B cell (primary cell): ENCODE measurements around the gene PLA2G4E. TPM values are rescaled to one million over a fixed set of nuclear protein-coding genes. Genes with fewer than 3 reads are reported as not detected.

ENCODE experiments used
- ATAC-seq: fragments of 200-7000 bp; cut with Tn5 transposase; one replicate; pipeline ENCODE4 v1.10.0; 2021; ENCODE audit warnings: low read depth, mild to moderate bottlenecking, moderate number of reproducible peaks, moderate library complexity
- CTCF ChIA-PET: fragments of 350-600 bp; sonication (Branson Sonifier 250); formaldehyde crosslinking; loops from one replicate; lab custom pipeline; 2021; ENCODE audit warnings: antibody characterized with exemption, inconsistent platforms; lab: Charles Lee
- POLR2A ChIA-PET: fragments of 350-600 bp; sonication (Branson Sonifier 250); formaldehyde crosslinking; loops from one replicate; lab custom pipeline; 2021; ENCODE audit warnings: antibody characterized with exemption; lab: Charles Lee
- DNase-seq: peaks from one replicate; pipeline ENCODE4 v3.0.0; 2013
- H2AFZ ChIP-seq: 2 replicates; pipeline ENCODE4 v1.6.1; 2012; ENCODE audit warnings: mild to moderate bottlenecking, low read depth, low read length; ENCODE audit not compliant: insufficient read depth, poor library complexity, severe bottlenecking
- H3K27ac ChIP-seq, 2 donors: 1 replicate in 1 of 2; 2 replicates in 1 of 2; pipeline ENCODE4 v1.5.1; 2012 to 2013; ENCODE audit warnings: low read length in 2 of 2, mild to moderate bottlenecking in 2 of 2, moderate library complexity in 1 of 2
- H3K27me3 ChIP-seq, 4 experiments: fragments of 200-600 bp in 1 of 4; sonication (generic) in 1 of 4; replicated peaks in 1 of 4; 1 replicate in 2 of 4; 2 replicates in 2 of 4; pipeline versions ENCODE4 v1.6.1 to v1.7.0; 2013 to 2016; ENCODE audit warnings: low read length in 3 of 4, mild to moderate bottlenecking in 2 of 4, mixed read lengths in 1 of 4, moderate library complexity in 1 of 4; ENCODE audit not compliant: insufficient read depth in 4 of 4, control insufficient read depth in 3 of 4; ENCODE audit errors: control extremely low read depth in 1 of 4
- H3K36me3 ChIP-seq, 2 experiments: replicated peaks in 1 of 2; 1 replicate in 1 of 2; 2 replicates in 1 of 2; pipeline versions ENCODE4 v1.6.1 to v1.7.1; 2013; ENCODE audit warnings: low read length in 1 of 2; ENCODE audit not compliant: insufficient read depth in 2 of 2, control insufficient read depth in 1 of 2; ENCODE audit errors: control extremely low read depth in 1 of 2, extremely low read depth in 1 of 2
- H3K4me1 ChIP-seq, 2 donors: fragments of 200-600 bp in 1 of 2; sonication (generic) in 1 of 2; 1 replicate in 1 of 2; 2 replicates in 1 of 2; pipeline versions ENCODE4 v1.5.1 to v1.6.1; 2013 to 2017; ENCODE audit warnings: low read length in 2 of 2; ENCODE audit not compliant: control insufficient read depth in 2 of 2, insufficient read depth in 2 of 2
- H3K4me2 ChIP-seq: replicated peaks from 2 replicates; pipeline ENCODE3; 2012; ENCODE audit warnings: mild to moderate bottlenecking, low read depth, low read length; ENCODE audit not compliant: poor library complexity, severe bottlenecking
- H3K4me3 ChIP-seq, 5 experiments: fragments of 200-600 bp in 1 of 5; sonication (generic) in 1 of 5; 1 replicate in 3 of 5; 2 replicates in 2 of 5; pipeline versions ENCODE4 v1.5.1 to v1.7.0; 2011 to 2016; ENCODE audit warnings: low read length in 4 of 5, mild to moderate bottlenecking in 4 of 5, low read depth in 2 of 5, control low read depth in 1 of 5, moderate library complexity in 1 of 5; ENCODE audit not compliant: insufficient read depth in 1 of 5; ENCODE audit errors: control extremely low read depth in 1 of 5, extremely low read depth in 1 of 5
- H3K79me2 ChIP-seq: fragments of 200-600 bp; sonication (generic); one replicate; pipeline ENCODE4 v1.6.0; 2016; ENCODE audit warnings: low read length; ENCODE audit not compliant: control insufficient read depth, insufficient read depth
- H3K9ac ChIP-seq: fragments of 200-600 bp; sonication (generic); 2 replicates; pipeline ENCODE4 v1.6.1; 2017; ENCODE audit warnings: mild to moderate bottlenecking, low read length, moderate library complexity
- H3K9me3 ChIP-seq, 3 donors: one replicate each; pipeline versions ENCODE4 v1.6.1 to v1.7.1; 2013; ENCODE audit warnings: low read length in 2 of 3; ENCODE audit not compliant: control insufficient read depth in 2 of 3, insufficient read depth in 1 of 3; ENCODE audit errors: control extremely low read depth in 1 of 3
- H4K20me1 ChIP-seq: 2 replicates; pipeline ENCODE4 v1.6.0; 2012; ENCODE audit warnings: mild to moderate bottlenecking, low read length; ENCODE audit not compliant: insufficient read depth, control insufficient read depth, poor library complexity, severe bottlenecking
- H3K27ac Mint-ChIP-seq: one replicate; pipeline ENCODE4 v1.8.0; 2021; ENCODE audit warnings: mixed read lengths
- H3K27me3 Mint-ChIP-seq: one replicate; pipeline ENCODE4 v1.8.0; 2021; ENCODE audit warnings: mixed read lengths
- H3K4me1 Mint-ChIP-seq: one replicate; pipeline ENCODE4 v1.8.0; 2021; ENCODE audit warnings: mixed read lengths
- H3K4me3 Mint-ChIP-seq: one replicate; pipeline ENCODE4 v1.8.0; 2021; ENCODE audit warnings: mixed read lengths
- H3K9me3 Mint-ChIP-seq: one replicate; pipeline ENCODE4 v1.8.0; 2022; ENCODE audit warnings: mixed read lengths; ENCODE audit not compliant: insufficient read depth
- CTCF ChIP-seq: fragments of 200-600 bp; IDR thresholded peaks from one replicate; pipeline ENCODE4 v1.8.0; 2022; ENCODE audit warnings: antibody characterized with exemption, mild to moderate bottlenecking
- EZH2 ChIP-seq: IDR thresholded peaks from 2 replicates; pipeline ENCODE4 v1.6.1; 2012; ENCODE audit warnings: borderline replicate concordance, low read depth, mild to moderate bottlenecking, moderate library complexity, low read length; ENCODE audit not compliant: insufficient read depth, poor library complexity, severe bottlenecking
- WGBS: methylation state at CpG from one replicate; pipeline ENCODE4 v1.1.5; 2013; ENCODE audit warnings: missing lambda C conversion rate; ENCODE audit not compliant: insufficient coverage; 5-methylcytosine and 5-hydroxymethylcytosine counted together
- intact Hi-C: fragments of 100-400 bp; cut with micrococcal nuclease; formaldehyde crosslinking; loops from one replicate; pipeline ENCODE4 v1.10.0; 2022
- polyA plus RNA-seq: library from polyadenylated mRNA; depleted of rRNA; stranded (reverse); fragments of >200 nt; gene quantifications from 2 replicates; pipeline ENCODE4 v1.2.3, GENCODE V29; 2012
- total RNA-seq, 2 donors: library from RNA; stranded (reverse); fragments of 120-200 nt in 1 of 2; gene quantifications; 1 replicate in 1 of 2; 2 replicates in 1 of 2; pipeline versions ENCODE4 v1.2.3 to v1.2.4, GENCODE V29; 2013 to 2022

The PLA2G4E gene
- total and polyA plus RNA-seq, 2 donors (not counting 1 experiment from before 2014, with no cell fraction given) = not detected

GRCh38 chr15:41993472-41994170, 27.2 kb downstream of the PLA2G4E start:
- H3K4me2 ChIP-seq = no peak overlapping the region
- no peak for TF ChIP-seq EZH2
- no peak for TF ChIP-seq CTCF
- H2AFZ ChIP-seq = no peak overlapping the region
- no peaks in the 10 kb centered on the region for H3K9me3 ChIP-seq
- H3K36me3 ChIP-seq = no peaks in the 10 kb centered on the region
- H3K4me3 Mint-ChIP-seq = no peak overlapping the region
- no peak for ATAC-seq
- no peaks in the 10 kb centered on the region for H3K9me3 Mint-ChIP-seq
- WGBS = 95% methylated on average over 3 of the region's 11 CpGs
- H3K27ac ChIP-seq = no peak overlapping the region
- POLR2A ChIA-PET = no interaction called here
- no peak overlapping the region for H3K27ac Mint-ChIP-seq
- no peak for DNase-seq
- no peaks in the 10 kb centered on the region for H3K4me1 Mint-ChIP-seq
- H3K79me2 ChIP-seq = no peaks in the 10 kb centered on the region
- H3K27me3 Mint-ChIP-seq = no peaks in the 10 kb centered on the region
- H3K9ac ChIP-seq = no peak overlapping the region
- no peaks in the 10 kb centered on the region for H4K20me1 ChIP-seq
- CTCF ChIA-PET = interaction anchor here (7.4 kb wide), 1 partner anchor 62 kb away, joined by 88 read pairs; no protein-coding TSS in a partner anchor
- H3K4me1 ChIP-seq = no peaks in the 10 kb centered on the region
- H3K27me3 ChIP-seq = peaks cover 0 to 9% (median 4%) of the 10 kb centered on the region in 4 experiments
- intact Hi-C loops = no loop called here
- no peak overlapping the region for H3K4me3 ChIP-seq

GRCh38 chr15:41992803-41993190, 28.0 kb downstream of the PLA2G4E start:
- ChIA-PET CTCF (interaction anchor here (7.4 kb wide), 1 partner anchor 63 kb away, joined by 88 read pairs; no protein-coding TSS in a partner anchor), POLR2A (no interaction called here)
- Mint-ChIP-seq H3K27me3 (no peaks in the 10 kb centered on the region), H3K27ac (no peak overlapping the region), H3K4me1 (no peaks in the 10 kb centered on the region), H3K9me3 (no peaks in the 10 kb centered on the region), H3K4me3 (no peak overlapping the region)
- H3K36me3 ChIP-seq = no peaks in the 10 kb centered on the region
- H3K4me3 ChIP-seq = no peak overlapping the region
- no peaks in the 10 kb centered on the region for H4K20me1 ChIP-seq
- no peaks in the 10 kb centered on the region for H3K79me2 ChIP-seq
- peaks cover 0 to 9% (median 4%) of the 10 kb centered on the region in 4 experiments for H3K27me3 ChIP-seq
- no peak overlapping the region for H3K9ac ChIP-seq
- WGBS = 97% methylated on average over 6 of the region's 7 CpGs
- DNase-seq = no peak
- H2AFZ ChIP-seq = no peak overlapping the region
- H3K4me2 ChIP-seq = no peak overlapping the region
- no peak for ATAC-seq
- H3K4me1 ChIP-seq = no peaks in the 10 kb centered on the region
- H3K27ac ChIP-seq = no peak overlapping the region
- TF ChIP-seq EZH2 (no peak), CTCF (no peak)
- intact Hi-C loops = no loop called here
- no peaks in the 10 kb centered on the region for H3K9me3 ChIP-seq
